Memory B cell (primary cell): ENCODE data around the gene ZNF665.
"Not testable (repeated sequence)": the region's sequence is repeated elsewhere in the genome, so short reads cannot be mapped to it uniquely, and the experiment has no call there.

Experiments
- ATAC-seq: fragments of 150-1000 bp; cut with Tn5 transposase; 2 replicates; pipeline ENCODE4 v1.10.0; 2021; ENCODE audit warnings: low read depth, mild to moderate bottlenecking, moderate library complexity
- DNase-seq, 2 donors: peaks; one replicate each; pipeline ENCODE4 v3.0.0; 2022; ENCODE audit warnings: low spot score in 2 of 2
- H3K27ac Mint-ChIP-seq: one replicate; pipeline ENCODE4 v1.8.0; 2022; ENCODE audit warnings: mild to moderate bottlenecking, moderate library complexity, mixed read lengths
- H3K27me3 Mint-ChIP-seq: one replicate; pipeline ENCODE4 v1.8.0; 2022; ENCODE audit warnings: mixed read lengths
- H3K36me3 Mint-ChIP-seq: one replicate; pipeline ENCODE4 v1.8.0; 2022; ENCODE audit warnings: mild to moderate bottlenecking, mixed read lengths
- H3K4me1 Mint-ChIP-seq: one replicate; pipeline ENCODE4 v1.8.0; 2022; ENCODE audit warnings: mixed read lengths
- H3K4me3 Mint-ChIP-seq: one replicate; pipeline ENCODE4 v1.8.0; 2022; ENCODE audit warnings: mild to moderate bottlenecking, moderate library complexity, mixed read lengths
- H3K9me3 Mint-ChIP-seq: one replicate; pipeline ENCODE4 v1.8.0; 2022; ENCODE audit warnings: mixed read lengths

The ZNF665 gene

DNA sequence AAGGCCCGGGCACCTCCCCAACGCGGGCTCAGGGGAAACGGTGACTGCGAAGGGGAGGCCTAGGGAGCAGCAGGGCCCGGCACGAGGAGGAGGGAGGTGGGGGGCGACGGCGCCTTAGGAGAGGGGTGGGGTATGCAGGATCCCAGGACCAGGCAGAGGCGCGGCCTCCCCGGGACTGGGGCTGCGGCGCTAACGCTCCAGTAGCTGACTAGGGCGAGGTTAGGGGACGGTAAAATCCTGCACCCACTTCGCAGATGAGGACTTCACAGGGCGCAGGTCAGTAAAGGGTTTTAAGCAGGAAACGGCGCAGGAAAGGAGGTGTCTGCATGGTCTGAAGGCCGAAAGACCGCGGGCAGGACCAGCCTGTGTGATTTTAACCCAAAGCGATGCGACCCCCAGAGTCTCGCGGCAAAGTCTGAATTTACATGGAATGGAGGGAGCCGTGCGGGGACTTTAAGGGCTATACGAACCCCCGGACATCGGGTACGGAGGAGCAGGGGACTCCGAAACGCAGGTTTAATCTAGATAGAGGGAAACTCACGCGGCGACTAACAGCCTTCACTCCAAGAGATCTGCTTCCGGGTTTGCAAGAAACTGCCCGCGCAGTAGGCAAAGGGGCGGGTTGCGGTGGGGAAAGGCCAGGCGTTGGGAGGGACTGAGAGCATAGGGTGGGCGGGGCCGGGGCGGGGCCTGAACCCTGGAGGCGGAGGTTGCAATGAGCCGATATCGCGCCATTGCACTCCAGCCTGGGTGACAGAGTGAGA, at the start of gene ZNF665:
ZNF665 (minus strand) TSS at position 588 of the 764 bp plus-strand sequence. CDS start 10,460 bp downstream, outside the sequence.
- ATAC-seq, result peak; percentile 71
- H3K9me3 Mint-ChIP-seq, result peaks cover 14% of the 10 kb centered on the region
- peaks cover 20% of the 10 kb centered on the region for H3K4me1 Mint-ChIP-seq
- peaks cover 23% of the 10 kb centered on the region for H3K36me3 Mint-ChIP-seq
- H3K27me3 Mint-ChIP-seq, result no peaks in the 10 kb centered on the region
- H3K27ac Mint-ChIP-seq, result peak within 1 kb of the TSS; percentile 93
- H3K4me3 Mint-ChIP-seq, result peak within 1 kb of the TSS; percentile 95
- peak; percentile 61 to 62 for DNase-seq

DNA sequence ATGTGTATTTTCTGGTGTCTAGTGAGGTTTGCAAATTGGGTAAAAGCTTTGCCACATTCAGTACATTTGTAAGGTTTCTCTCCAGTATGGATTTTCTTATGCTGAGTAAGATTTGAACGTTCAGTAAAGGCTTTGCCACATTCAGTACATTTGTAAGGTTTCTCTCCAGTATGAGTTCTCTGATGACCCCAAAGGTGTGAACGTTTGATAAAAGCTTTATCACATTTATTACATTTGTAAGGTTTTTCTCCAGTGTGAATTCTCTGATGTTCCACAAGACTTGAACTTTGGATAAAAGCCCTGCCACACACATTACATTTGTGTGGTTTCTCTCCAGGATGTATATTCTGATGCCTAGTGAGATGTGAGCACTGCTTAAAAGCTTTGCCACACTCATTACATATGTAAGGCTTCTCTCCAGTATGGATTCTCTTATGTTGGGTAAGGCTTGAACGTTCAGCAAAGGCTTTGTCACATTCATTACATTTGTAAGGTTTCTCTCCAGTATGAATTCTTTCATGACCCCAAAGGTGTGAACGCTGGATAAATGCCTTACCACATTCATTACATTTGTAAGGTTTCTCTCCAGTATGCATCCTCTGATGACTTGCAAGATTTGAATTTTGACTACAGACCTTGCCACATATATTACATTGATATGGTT, 44.1 kb upstream of the ZNF665 start:
- DNase-seq, result no peak
- Mint-ChIP-seq H3K4me1 (no peaks in the 10 kb centered on the region), H3K36me3 (peaks cover 40% of the 10 kb centered on the region), H3K9me3 (peaks cover 46% of the 10 kb centered on the region), H3K27ac (no peak overlapping the region), H3K27me3 (no peaks in the 10 kb centered on the region), H3K4me3 (no peak overlapping the region)
- ATAC-seq, result no peak

DNA sequence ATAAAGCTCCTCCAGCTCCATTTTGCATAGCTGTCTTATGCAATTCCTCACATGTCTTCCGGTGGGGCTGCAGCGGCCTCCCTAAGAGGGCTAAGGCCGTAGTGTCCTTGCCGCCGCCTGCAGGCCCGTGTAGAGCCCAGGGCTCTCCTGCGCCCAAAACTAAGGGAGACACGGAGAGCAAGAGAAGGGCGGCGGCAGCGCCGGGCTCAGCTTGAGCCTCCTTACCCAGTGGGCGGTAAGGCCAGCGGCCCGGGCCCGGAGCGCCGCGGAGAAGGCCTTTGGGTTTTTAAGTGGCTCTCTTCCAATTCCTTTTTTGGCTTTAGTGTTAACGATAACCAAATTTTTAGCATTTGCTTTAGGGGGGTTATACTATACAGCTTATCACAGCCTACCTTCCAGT, 31.4 kb upstream of the ZNF665 start:
- no peaks in the 10 kb centered on the region for H3K27me3 Mint-ChIP-seq
- no peaks in the 10 kb centered on the region for H3K4me1 Mint-ChIP-seq
- no peak overlapping the region for H3K4me3 Mint-ChIP-seq
- ATAC-seq, result no peak
- no peak overlapping the region for H3K27ac Mint-ChIP-seq
- H3K36me3 Mint-ChIP-seq, result peaks cover 7% of the 10 kb centered on the region
- H3K9me3 Mint-ChIP-seq, result peaks cover 14% of the 10 kb centered on the region
- DNase-seq, result no peak

DNA sequence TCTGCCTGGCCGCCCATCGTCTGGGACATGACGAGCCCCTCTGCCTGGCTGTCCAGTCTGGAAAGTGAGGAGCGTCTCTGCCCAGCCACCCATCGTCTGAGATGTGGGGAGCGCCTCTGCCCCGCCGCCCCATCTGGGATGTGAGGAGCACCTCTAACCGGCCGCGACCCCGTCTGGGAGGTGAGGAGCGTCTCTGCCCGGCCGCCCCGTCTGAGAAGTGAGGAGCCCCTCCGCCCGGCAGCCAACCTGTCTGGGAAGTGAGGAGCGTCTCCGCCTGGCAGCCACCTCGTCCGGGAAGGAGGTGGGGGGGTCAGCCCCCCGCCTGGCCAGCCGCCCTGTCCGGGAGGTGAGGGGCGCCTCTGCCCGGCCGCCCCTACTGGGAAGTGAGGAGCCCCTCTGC, 29.6 kb upstream of the ZNF665 start:
- not testable (repeated sequence) for ATAC-seq, DNase-seq, H3K4me3 Mint-ChIP-seq, H3K27me3 Mint-ChIP-seq, H3K36me3 Mint-ChIP-seq, H3K4me1 Mint-ChIP-seq, H3K27ac Mint-ChIP-seq
- peaks cover 12% of the 10 kb centered on the region for H3K9me3 Mint-ChIP-seq

DNA sequence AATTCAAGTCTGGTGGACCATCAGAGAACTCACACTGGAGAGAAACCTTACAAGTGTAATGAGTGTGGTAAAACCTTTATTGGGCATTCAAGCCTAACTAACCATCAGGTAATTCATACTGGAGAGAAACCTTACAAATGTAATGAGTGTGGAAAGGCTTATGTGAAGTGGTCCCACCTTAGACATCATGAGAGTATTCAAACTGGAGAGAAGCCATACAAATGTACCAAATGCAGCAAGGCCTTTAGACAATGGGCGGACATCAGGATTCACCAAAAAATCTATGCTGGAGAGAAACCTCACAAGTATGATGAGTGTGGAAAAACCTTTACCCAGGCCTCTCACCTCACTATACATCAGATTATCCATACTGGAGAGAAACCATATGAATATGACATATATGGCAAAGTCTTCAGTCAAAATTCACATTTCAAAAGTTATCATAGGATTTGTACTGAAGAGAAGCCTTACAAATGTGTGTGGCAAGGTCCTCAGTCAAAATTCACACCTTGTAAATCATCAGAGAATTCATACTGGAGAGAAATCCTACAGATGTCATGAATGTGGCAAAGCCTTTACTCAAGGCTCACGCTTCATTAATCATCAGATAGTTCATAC, 19.7 kb upstream of the ZNF665 start:
- Mint-ChIP-seq H3K9me3 (peaks cover 26% of the 10 kb centered on the region), H3K27me3 (no peaks in the 10 kb centered on the region), H3K36me3 (peaks cover 42% of the 10 kb centered on the region), H3K4me1 (no peaks in the 10 kb centered on the region), H3K4me3 (no peak overlapping the region), H3K27ac (no peak overlapping the region)
- ATAC-seq, result no peak
- DNase-seq, result no peak

DNA sequence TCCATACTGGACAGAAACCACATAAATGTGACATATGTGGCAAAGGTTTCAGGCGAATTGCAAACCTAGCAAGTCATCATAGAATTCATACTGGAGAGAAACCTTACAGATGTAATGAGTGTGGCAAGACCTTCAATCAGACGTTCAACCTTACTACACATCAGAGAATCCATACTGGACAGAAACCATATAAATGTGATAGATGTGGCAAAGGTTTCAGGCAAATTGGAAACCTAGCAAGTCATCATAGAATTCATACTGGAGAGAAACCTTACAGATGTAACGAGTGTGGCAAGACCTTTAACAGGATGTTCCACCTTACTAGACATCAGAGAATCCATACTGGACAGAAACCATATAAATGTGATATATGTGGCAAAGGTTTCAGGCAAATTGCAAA, 18.4 kb upstream of the ZNF665 start:
- not testable (repeated sequence) for ATAC-seq, H3K27ac Mint-ChIP-seq, H3K4me3 Mint-ChIP-seq, H3K4me1 Mint-ChIP-seq, H3K27me3 Mint-ChIP-seq, DNase-seq
- peaks cover 27% of the 10 kb centered on the region for H3K9me3 Mint-ChIP-seq
- peaks cover 52% of the 10 kb centered on the region for H3K36me3 Mint-ChIP-seq

DNA sequence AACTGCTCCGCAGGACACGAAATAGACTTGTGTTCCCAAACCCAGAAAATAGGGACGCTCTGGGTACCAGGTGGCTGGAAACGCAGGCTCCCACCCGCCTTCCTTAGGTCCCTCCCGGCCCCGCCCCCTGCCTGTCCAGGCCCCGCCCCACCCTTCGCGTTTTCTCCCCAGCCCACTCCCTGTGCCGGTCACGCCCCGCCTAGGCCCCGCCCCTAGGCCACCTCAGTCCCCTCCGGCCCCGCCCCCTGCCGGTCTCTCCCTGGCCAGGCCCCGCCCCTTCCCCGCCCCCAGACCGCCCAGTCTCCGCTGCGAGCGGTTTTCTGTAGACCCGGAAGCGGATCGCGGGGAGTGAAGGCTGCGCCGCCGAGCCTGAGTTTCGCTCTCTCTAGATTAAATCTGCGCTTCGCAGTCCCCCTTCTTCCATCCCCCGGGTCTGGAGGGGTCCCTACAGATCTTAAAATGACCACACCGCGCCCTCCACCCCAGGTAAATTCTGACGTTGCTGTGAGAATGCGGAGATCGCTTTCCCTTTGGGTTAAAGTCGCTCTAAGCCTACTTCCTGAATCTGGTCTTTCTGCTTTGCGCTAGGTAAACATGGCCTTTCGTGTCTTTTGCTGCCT, 3.7 kb upstream of the ZNF665 start:
- Mint-ChIP-seq H3K4me1 (peaks cover 14% of the 10 kb centered on the region), H3K27me3 (no peaks in the 10 kb centered on the region), H3K9me3 (peaks cover 13% of the 10 kb centered on the region), H3K36me3 (peaks cover 23% of the 10 kb centered on the region), H3K4me3 (peak overlapping the region; percentile 100), H3K27ac (peak overlapping the region; percentile 99)
- ATAC-seq (peak; percentile 76), DNase-seq (peak; percentile 75 to 77)

DNA sequence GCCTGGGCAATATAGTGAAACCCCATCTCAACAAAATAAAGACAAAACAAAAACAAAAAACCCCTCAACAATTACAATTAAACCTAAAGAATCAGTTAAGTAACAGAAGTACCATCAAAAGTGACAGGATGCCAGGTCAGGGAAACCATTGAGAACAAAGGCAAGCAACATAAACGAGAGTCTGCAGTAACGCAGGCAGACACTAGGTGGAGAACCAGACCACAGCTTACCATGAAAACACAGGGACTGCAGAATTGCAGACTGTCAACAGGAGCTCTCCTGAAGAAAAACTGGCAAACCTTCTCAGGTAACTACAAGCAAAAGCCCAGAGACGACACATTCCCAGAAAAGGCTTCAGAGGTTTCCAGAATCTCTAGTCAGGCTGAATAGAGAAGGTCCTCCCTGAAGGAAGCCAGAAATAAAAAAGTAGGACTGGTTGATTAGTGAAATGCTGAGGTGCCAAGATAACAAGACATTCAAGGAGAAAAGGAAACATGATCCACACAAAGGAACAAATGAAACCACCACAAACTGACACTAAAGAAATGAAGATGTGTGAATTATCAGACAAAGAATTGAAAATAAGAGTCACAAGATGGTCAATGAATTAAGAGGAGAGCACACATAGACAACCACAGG, 2.2 kb upstream of the ZNF665 start:
- peaks cover 16% of the 10 kb centered on the region for H3K4me1 Mint-ChIP-seq
- peak overlapping the region; percentile 11 for H3K27ac Mint-ChIP-seq
- H3K4me3 Mint-ChIP-seq, result peak overlapping the region; percentile 37
- H3K36me3 Mint-ChIP-seq, result peaks cover 23% of the 10 kb centered on the region
- H3K27me3 Mint-ChIP-seq, result no peaks in the 10 kb centered on the region
- DNase-seq (peak; percentile 61 to 69), ATAC-seq (peak; percentile 31)
- H3K9me3 Mint-ChIP-seq, result peaks cover 9% of the 10 kb centered on the region

DNA sequence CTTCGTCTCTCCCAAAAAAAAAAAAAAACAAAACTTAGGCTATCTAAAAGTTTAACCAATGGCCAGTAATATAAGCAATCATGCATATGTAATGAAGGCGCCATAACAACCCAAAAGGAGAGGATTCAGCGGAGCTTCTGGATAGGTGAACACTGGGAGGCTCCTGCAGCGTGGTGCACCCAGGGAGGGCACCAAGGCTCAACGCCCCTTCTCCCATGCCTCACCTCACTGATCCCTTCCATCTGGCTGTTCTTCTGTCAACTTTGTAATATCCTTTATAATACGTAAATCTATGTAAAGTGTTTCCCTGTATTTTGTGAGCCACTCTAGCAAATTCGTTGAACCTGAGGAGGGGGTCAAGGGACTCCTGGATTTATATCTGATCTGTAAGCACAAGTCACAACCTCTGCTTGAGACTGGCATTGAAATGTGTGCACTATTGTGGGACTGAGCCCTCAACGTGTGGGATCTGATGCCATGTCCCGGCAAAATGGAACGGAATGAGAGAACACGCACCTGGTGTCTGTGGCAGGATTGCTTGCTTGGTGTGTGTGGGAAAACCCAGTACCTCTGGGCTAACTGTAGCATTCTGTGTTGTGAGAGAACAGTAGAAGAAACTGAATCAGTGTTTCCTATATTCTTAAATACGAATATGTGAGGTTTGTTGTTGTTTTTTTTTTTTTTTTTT, 521 bp upstream of the ZNF665 start:
- Mint-ChIP-seq H3K36me3 (peaks cover 21% of the 10 kb centered on the region), H3K9me3 (peaks cover 13% of the 10 kb centered on the region), H3K27ac (peak overlapping the region; percentile 93), H3K4me1 (peaks cover 20% of the 10 kb centered on the region), H3K4me3 (peak overlapping the region; percentile 95), H3K27me3 (no peaks in the 10 kb centered on the region)
- DNase-seq, result no peak
- ATAC-seq, result no peak

DNA sequence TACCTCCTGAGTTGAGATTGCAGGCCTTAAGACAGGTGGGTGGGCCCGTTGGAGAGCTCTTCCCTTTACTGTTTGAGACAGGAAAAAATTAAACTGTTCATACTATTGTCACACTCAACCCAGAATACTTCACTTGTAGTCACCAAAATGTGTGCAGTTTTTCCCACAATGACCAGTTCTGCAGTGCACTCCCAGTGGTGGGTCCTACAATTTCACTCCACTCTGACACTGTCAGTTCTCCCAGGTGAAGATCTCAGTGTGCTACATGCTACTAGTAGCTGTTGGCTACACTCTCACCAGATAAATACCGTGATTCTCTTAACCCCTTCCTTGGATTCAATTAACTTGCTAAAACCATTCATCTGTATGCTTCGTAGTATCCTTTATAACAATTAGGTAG, 2.9 kb downstream of the ZNF665 start:
- Mint-ChIP-seq H3K36me3 (peaks cover 26% of the 10 kb centered on the region), H3K27ac (no peak overlapping the region), H3K9me3 (peaks cover 14% of the 10 kb centered on the region), H3K4me3 (no peak overlapping the region), H3K4me1 (peaks cover 19% of the 10 kb centered on the region), H3K27me3 (no peaks in the 10 kb centered on the region)
- ATAC-seq (no peak), DNase-seq (no peak)

DNA sequence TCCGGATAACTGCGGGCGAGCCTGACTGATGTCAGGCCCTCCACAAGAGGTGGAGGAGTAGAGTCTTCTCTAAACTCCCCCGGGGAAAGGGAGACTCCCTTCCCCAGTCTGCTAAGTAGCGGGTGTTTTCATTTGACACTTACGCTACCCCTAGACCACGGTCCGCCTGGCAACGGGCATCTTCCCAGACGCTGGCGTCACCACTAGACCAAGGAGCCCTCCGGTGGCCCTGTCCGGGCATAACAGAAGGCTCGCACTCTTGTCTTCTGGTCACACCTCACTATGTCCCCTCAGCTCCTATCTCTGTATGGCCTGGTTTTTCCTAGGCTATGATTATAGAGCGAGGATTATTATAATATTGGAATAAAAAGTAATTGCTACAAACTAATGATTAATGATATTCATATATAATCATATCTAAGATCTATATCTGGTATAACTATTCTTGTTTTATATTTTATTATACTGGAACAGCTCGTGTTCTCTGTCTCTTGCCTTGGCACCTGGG, 3.4 kb downstream of the ZNF665 start:
- not testable (repeated sequence) for DNase-seq, H3K27me3 Mint-ChIP-seq, H3K4me3 Mint-ChIP-seq, H3K27ac Mint-ChIP-seq, ATAC-seq
- Mint-ChIP-seq H3K4me1 (peaks cover 17% of the 10 kb centered on the region), H3K9me3 (peaks cover 14% of the 10 kb centered on the region), H3K36me3 (peaks cover 27% of the 10 kb centered on the region)

DNA sequence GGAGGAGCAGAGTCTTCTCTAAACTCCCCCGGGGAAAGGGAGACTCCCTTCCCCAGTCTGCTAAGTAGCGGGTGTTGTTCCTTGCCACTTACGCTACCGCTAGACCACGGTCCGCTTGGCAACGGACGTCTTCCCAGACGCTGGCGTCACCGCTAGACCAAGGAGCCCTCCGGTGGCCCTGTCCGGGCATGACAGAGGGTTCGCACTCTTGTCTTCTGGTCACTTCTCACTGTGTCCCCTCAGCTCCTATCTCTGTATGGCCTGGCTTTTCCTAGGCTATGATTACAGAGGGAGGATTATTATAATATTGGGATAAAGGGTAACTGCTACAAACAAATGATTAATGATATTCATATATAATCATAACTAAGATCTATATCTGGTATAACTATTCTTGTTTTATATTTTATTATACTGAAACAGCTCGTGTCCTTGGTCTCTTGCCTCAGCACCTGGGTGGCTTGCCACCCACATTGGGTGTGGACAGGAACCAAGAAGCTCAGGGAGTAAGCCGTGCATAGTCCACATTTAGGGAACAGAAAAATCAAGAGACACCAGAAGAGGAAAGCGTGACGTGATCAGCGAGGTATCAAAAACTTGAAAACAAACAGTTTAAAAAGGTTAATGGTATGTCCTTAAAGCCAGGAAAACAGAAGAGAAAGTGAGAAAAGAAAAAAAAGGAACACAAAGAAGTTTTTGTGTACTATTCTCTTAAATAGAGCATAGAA, 7.8 kb downstream of the ZNF665 start:
- peaks cover 15% of the 10 kb centered on the region for H3K9me3 Mint-ChIP-seq

More for the DNA sequence above, 7.8 kb downstream of the ZNF665 start:
- not testable (repeated sequence) for H3K27me3 Mint-ChIP-seq, DNase-seq, H3K4me1 Mint-ChIP-seq, H3K27ac Mint-ChIP-seq, H3K4me3 Mint-ChIP-seq
- peak; percentile 35 for ATAC-seq
- H3K36me3 Mint-ChIP-seq, result peaks cover 43% of the 10 kb centered on the region
